HS-5 (cell line): ENCODE data around the gene TCF3.

Experiments used
- DNase-seq: peaks from one replicate; pipeline ENCODE4 v3.0.0-alpha.2; 2012; ENCODE audit warnings: low read depth

TCF3 gene

GRCh38 chr19:1609680-1610474 is 42.5 kb downstream of the TCF3 start:
- no peak for DNase-seq

GRCh38 chr19:1609103-1609396 is 43.4 kb downstream of the TCF3 start:
- no peak for DNase-seq

- DNase-seq, result no peak
Observed at GRCh38 chr19:1608359-1609102, 43.9 kb downstream of the TCF3 start.

- no peak for DNase-seq
Observed at GRCh38 chr19:1606138-1606651, 46.2 kb downstream of the TCF3 start.

GRCh38 chr19:1605236-1606137 is 46.9 kb downstream of the TCF3 start, which contains the start of gene UQCR11:
Gene UQCR11, minus strand, starts transcription at chr19:1605462. Its CDS starts 53 bp downstream, at chr19:1605409.
- DNase-seq, result peak; percentile 76

- DNase-seq, result no peak
Observed at GRCh38 chr19:1602091-1602707, 50.2 kb downstream of the TCF3 start.

- DNase-seq, result no peak
Observed at GRCh38 chr19:1601613-1602064, 50.8 kb downstream of the TCF3 start.

- DNase-seq, result no peak
Observed at GRCh38 chr19:1599460-1599846, 53.0 kb downstream of the TCF3 start.

GRCh38 chr19:1598777-1599459 is 53.5 kb downstream of the TCF3 start:
- no peak for DNase-seq

- no peak for DNase-seq
Observed at GRCh38 chr19:1593501-1593772, 59.0 kb downstream of the TCF3 start.

GRCh38 chr19:1592755-1593500 is 59.5 kb downstream of the TCF3 start, which contains the start of gene MBD3:
Gene MBD3, minus strand, starts transcription at chr19:1592865. Its CDS starts 234 bp downstream, at chr19:1592631.
- DNase-seq, result peak; percentile 32

- no peak for DNase-seq
Observed at GRCh38 chr19:1592024-1592754, 60.2 kb downstream of the TCF3 start.

- no peak for DNase-seq
Observed at GRCh38 chr19:1591421-1592023, 60.9 kb downstream of the TCF3 start.

GRCh38 chr19:1590641-1591397 is 61.6 kb downstream of the TCF3 start:
- DNase-seq, result no peak

GRCh38 chr19:1587872-1588271 is 64.5 kb downstream of the TCF3 start:
- no peak for DNase-seq

- DNase-seq, result no peak
Observed at GRCh38 chr19:1585243-1585580, 67.2 kb downstream of the TCF3 start.

GRCh38 chr19:1584500-1585242 is 67.7 kb downstream of the TCF3 start:
- no peak for DNase-seq

- DNase-seq, result no peak
Observed at GRCh38 chr19:1582201-1582600, 70.2 kb downstream of the TCF3 start.
